K562 (cell line): ENCODE data around the gene NTM. TPM values are rescaled to one million over a fixed set of nuclear protein-coding genes. Genes with fewer than 3 reads are reported as not detected.

ENCODE experiments used
- polyA plus RNA-seq, 8 experiments: library from polyadenylated mRNA; depleted of rRNA in 4 of 8; stranded (reverse) in 5 of 8; unstranded in 3 of 8; fragments of >200 nt; fragmentation: Nextera tagmentation in 2 of 8; fragmentation: Illumina TruSeq in 1 of 8; extraction: Ambion mirVana in 2 of 8; extraction: Trizol in 1 of 8; gene quantifications; 2 replicates each; pipeline versions ENCODE4 v1.2.1 to v1.2.3, GENCODE V29; 2011 to 2014; ENCODE audit warnings: inconsistent platforms in 1 of 8, missing spikeins in 1 of 8
- total RNA-seq, 7 experiments: library from RNA; depleted of rRNA in 6 of 7; stranded (reverse); fragments of >200 nt in 6 of 7; fragmentation: Illumina TruSeq in 2 of 7; extraction: Trizol in 2 of 7; gene quantifications; 2 replicates each; pipeline versions ENCODE4 v1.2.1 to v1.2.3, GENCODE V29; 2011 to 2021; ENCODE audit warnings: low replicate concordance in 1 of 7
- TF ChIP-seq, protein P1 (sequence below): fragments of 450-650 bp; IDR thresholded peaks from 2 replicates; pipeline ENCODE4 v1.6.1; 2016; ENCODE audit warnings: mild to moderate bottlenecking, moderate library complexity

NTM gene
- total and polyA plus RNA-seq, 9 of the 15 experiments (the other 6 are each of a cell fraction or from before 2014, with no cell fraction given): not detected

DNA sequence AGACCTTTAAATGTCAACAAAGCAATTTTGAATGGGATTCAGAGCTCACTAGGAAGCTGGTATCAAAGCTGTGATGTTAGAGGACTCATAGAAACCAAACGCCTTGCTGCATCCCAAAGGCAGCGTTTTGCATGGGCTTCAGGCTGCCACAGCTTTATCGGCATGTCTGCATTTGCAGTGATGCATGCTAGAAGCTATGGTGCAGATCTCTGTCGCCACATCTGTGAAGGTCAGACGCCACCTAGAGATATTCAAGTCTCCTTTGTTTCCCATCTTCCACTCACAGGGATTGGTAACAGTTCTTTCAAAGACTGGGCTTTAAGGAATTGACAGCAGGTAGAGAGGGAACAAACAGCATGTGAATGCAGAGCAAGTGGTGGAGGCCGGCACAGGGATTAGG lies 47.8 kb downstream of the NTM start (continued):
- TF ChIP-seq, protein P1, sequence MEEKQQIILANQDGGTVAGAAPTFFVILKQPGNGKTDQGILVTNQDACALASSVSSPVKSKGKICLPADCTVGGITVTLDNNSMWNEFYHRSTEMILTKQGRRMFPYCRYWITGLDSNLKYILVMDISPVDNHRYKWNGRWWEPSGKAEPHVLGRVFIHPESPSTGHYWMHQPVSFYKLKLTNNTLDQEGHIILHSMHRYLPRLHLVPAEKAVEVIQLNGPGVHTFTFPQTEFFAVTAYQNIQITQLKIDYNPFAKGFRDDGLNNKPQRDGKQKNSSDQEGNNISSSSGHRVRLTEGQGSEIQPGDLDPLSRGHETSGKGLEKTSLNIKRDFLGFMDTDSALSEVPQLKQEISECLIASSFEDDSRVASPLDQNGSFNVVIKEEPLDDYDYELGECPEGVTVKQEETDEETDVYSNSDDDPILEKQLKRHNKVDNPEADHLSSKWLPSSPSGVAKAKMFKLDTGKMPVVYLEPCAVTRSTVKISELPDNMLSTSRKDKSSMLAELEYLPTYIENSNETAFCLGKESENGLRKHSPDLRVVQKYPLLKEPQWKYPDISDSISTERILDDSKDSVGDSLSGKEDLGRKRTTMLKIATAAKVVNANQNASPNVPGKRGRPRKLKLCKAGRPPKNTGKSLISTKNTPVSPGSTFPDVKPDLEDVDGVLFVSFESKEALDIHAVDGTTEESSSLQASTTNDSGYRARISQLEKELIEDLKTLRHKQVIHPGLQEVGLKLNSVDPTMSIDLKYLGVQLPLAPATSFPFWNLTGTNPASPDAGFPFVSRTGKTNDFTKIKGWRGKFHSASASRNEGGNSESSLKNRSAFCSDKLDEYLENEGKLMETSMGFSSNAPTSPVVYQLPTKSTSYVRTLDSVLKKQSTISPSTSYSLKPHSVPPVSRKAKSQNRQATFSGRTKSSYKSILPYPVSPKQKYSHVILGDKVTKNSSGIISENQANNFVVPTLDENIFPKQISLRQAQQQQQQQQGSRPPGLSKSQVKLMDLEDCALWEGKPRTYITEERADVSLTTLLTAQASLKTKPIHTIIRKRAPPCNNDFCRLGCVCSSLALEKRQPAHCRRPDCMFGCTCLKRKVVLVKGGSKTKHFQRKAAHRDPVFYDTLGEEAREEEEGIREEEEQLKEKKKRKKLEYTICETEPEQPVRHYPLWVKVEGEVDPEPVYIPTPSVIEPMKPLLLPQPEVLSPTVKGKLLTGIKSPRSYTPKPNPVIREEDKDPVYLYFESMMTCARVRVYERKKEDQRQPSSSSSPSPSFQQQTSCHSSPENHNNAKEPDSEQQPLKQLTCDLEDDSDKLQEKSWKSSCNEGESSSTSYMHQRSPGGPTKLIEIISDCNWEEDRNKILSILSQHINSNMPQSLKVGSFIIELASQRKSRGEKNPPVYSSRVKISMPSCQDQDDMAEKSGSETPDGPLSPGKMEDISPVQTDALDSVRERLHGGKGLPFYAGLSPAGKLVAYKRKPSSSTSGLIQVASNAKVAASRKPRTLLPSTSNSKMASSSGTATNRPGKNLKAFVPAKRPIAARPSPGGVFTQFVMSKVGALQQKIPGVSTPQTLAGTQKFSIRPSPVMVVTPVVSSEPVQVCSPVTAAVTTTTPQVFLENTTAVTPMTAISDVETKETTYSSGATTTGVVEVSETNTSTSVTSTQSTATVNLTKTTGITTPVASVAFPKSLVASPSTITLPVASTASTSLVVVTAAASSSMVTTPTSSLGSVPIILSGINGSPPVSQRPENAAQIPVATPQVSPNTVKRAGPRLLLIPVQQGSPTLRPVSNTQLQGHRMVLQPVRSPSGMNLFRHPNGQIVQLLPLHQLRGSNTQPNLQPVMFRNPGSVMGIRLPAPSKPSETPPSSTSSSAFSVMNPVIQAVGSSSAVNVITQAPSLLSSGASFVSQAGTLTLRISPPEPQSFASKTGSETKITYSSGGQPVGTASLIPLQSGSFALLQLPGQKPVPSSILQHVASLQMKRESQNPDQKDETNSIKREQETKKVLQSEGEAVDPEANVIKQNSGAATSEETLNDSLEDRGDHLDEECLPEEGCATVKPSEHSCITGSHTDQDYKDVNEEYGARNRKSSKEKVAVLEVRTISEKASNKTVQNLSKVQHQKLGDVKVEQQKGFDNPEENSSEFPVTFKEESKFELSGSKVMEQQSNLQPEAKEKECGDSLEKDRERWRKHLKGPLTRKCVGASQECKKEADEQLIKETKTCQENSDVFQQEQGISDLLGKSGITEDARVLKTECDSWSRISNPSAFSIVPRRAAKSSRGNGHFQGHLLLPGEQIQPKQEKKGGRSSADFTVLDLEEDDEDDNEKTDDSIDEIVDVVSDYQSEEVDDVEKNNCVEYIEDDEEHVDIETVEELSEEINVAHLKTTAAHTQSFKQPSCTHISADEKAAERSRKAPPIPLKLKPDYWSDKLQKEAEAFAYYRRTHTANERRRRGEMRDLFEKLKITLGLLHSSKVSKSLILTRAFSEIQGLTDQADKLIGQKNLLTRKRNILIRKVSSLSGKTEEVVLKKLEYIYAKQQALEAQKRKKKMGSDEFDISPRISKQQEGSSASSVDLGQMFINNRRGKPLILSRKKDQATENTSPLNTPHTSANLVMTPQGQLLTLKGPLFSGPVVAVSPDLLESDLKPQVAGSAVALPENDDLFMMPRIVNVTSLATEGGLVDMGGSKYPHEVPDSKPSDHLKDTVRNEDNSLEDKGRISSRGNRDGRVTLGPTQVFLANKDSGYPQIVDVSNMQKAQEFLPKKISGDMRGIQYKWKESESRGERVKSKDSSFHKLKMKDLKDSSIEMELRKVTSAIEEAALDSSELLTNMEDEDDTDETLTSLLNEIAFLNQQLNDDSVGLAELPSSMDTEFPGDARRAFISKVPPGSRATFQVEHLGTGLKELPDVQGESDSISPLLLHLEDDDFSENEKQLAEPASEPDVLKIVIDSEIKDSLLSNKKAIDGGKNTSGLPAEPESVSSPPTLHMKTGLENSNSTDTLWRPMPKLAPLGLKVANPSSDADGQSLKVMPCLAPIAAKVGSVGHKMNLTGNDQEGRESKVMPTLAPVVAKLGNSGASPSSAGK: no peak
